Colonic mucosa (tissue), 4 donors: Measurements from ENCODE around the gene ABLIM1. TPM values are rescaled to one million over a fixed set of nuclear protein-coding genes. Genes with fewer than 3 reads are reported as not detected.

Experiments used
- DNase-seq: peaks from one replicate; pipeline ENCODE4 v3.0.0-alpha.2; 2020
- H3K27ac ChIP-seq: fragments of 200-600 bp; one replicate; pipeline ENCODE4 v1.8.0; 2021
- H3K27me3 ChIP-seq: fragments of 200-600 bp; one replicate; pipeline ENCODE4 v1.8.0; 2021
- H3K36me3 ChIP-seq: fragments of 200-600 bp; one replicate; pipeline ENCODE4 v1.8.0; 2021
- H3K4me1 ChIP-seq: fragments of 200-600 bp; one replicate; pipeline ENCODE4 v1.8.0; 2021; ENCODE audit warnings: mild to moderate bottlenecking
- H3K4me3 ChIP-seq: fragments of 200-600 bp; one replicate; pipeline ENCODE4 v1.8.0; 2021
- H3K9ac ChIP-seq, 2 donors: one replicate each; pipeline ENCODE4 v1.7.0; 2013; ENCODE audit warnings: control low read depth in 2 of 2, low read depth in 2 of 2, low read length in 2 of 2
- H3K9me3 ChIP-seq: fragments of 200-600 bp; one replicate; pipeline ENCODE4 v1.8.0; 2021
- intact Hi-C: fragments of 100-400 bp; cut with DNase I; formaldehyde crosslinking; loops from one replicate; pipeline ENCODE4 v1.14.1; 2022
- total RNA-seq, 2 donors: library from RNA; stranded (reverse); fragmentation: NEBNext Ultra II Directional in 1 of 2; extraction: Animal tissue kit (Norgen Biotek cat#: 25700) in 1 of 2; gene quantifications; one replicate each; pipeline ENCODE4 v1.2.1, GENCODE V29; 2021
- TF ChIP-seq, protein P1 (sequence below): fragments of 200-600 bp; IDR thresholded peaks from one replicate; pipeline ENCODE4 v1.8.0; 2022; ENCODE audit warnings: antibody characterized with exemption, mild to moderate bottlenecking
- donor health status: healthy.
- donor health status: DM: no; HTN: no; CAD: no.
- donor health status: DM: no; HTN: no; CAD: no.

The ABLIM1 gene
- total RNA-seq, 2 donors from 2014 or later: 118 to 131 TPM

DNA sequence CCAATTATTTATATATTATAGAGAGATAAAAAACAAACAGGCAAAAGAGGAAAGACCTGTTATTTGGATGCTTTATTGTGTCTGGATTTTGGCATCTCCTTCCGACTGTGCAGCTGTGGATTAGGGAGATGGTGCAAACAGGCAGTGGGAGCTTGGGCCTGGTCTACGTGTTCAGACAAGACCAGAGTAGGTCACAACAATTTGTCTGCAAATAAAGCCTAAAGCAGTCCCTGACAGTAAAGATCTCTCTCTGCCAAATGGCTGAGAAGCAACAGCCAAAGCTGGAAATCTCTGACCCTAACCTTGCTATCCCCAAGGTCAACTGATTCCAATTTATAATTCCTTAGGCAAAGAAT is 82.0 kb downstream of the ABLIM1 start:
- Histone ChIP-seq H3K9me3 (no peaks in the 10 kb centered on the region), H3K4me3 (no peak overlapping the region), H3K4me1 (no peaks in the 10 kb centered on the region), H3K36me3 (no peaks in the 10 kb centered on the region), H3K27ac (no peak overlapping the region), H3K9ac (no peak overlapping the region), H3K27me3 (no peaks in the 10 kb centered on the region)
- intact Hi-C loops: no loop called here
- no peak for DNase-seq
- TF ChIP-seq, protein P1, sequence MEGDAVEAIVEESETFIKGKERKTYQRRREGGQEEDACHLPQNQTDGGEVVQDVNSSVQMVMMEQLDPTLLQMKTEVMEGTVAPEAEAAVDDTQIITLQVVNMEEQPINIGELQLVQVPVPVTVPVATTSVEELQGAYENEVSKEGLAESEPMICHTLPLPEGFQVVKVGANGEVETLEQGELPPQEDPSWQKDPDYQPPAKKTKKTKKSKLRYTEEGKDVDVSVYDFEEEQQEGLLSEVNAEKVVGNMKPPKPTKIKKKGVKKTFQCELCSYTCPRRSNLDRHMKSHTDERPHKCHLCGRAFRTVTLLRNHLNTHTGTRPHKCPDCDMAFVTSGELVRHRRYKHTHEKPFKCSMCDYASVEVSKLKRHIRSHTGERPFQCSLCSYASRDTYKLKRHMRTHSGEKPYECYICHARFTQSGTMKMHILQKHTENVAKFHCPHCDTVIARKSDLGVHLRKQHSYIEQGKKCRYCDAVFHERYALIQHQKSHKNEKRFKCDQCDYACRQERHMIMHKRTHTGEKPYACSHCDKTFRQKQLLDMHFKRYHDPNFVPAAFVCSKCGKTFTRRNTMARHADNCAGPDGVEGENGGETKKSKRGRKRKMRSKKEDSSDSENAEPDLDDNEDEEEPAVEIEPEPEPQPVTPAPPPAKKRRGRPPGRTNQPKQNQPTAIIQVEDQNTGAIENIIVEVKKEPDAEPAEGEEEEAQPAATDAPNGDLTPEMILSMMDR: no peak

DNA sequence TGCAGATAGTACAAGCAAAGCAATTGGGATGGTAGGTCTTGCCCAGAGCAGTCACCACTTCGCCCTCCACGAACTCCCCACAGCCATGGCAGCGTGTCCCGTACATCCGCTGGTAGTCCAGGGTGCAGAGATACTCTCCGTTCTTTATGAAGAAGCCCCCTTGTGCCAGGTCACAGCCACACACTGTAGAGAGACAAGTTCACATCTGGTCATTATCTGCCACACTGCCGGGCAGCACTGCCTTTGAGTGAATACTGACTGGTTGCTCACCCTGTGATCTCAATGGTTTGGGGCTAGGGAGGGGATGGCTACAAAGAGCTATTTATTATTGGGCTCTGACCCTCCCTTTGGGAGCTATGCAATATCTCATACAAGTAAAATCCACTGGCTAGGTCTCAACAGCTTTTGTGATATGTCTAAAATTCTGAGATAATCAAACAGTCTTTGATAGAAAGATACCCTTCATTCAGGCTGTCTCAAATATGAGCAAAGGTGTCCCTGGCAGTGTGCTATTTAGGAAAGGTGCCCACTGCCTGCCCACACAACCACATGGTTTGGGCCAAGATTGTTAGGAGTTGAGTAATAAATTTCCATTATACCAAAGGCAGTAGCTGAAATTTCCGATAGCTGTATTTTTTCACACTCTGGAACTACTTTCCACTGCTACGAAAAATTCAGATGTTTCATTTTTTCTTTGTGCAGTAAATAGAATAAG is 82.5 kb downstream of the ABLIM1 start:
- H3K27ac ChIP-seq: no peak overlapping the region
- TF ChIP-seq, protein P1: no peak

DNA sequence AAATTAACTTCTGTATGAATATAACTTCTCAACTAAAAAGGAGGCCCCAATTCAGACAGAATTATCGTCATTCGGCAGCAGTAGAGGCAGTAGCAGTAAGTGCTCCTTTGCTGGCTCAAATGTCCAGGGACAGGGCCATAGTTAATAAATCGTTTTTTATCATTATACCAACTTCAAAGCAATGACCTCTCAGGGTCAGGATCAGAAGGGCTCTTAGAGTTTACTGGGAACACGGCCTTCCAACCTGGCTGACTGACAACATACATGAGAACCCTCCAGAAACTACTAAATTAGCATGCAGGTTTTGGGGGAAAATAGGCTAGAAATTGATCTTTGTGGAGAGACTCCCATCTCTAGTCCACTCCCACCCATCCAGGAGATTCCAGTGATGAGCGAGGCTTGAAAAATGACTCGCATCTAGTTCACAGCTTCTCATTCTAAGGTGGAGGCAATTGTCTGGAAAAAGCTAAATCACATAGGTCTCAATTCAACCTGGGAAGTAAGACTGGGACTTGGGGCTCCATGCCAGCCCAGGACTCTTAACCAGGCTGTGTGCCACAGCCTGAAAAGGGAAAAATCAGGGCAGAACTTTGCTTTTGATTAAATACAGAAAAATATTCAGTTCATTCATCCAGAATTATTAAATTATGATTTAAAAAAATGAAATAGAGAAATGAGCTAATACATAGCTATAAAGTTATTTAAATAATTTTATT is 84.6 kb downstream of the ABLIM1 start:
- intact Hi-C loops: no loop called here
- no peak overlapping the region for H3K27ac ChIP-seq

More for the DNA sequence above, 82.5 kb downstream of the ABLIM1 start:
- Histone ChIP-seq H3K4me3 (no peak overlapping the region), H3K36me3 (no peaks in the 10 kb centered on the region), H3K4me1 (no peaks in the 10 kb centered on the region), H3K9ac (no peak overlapping the region), H3K27me3 (no peaks in the 10 kb centered on the region), H3K9me3 (no peaks in the 10 kb centered on the region)
- intact Hi-C loops: no loop called here
- no peak for DNase-seq

DNA sequence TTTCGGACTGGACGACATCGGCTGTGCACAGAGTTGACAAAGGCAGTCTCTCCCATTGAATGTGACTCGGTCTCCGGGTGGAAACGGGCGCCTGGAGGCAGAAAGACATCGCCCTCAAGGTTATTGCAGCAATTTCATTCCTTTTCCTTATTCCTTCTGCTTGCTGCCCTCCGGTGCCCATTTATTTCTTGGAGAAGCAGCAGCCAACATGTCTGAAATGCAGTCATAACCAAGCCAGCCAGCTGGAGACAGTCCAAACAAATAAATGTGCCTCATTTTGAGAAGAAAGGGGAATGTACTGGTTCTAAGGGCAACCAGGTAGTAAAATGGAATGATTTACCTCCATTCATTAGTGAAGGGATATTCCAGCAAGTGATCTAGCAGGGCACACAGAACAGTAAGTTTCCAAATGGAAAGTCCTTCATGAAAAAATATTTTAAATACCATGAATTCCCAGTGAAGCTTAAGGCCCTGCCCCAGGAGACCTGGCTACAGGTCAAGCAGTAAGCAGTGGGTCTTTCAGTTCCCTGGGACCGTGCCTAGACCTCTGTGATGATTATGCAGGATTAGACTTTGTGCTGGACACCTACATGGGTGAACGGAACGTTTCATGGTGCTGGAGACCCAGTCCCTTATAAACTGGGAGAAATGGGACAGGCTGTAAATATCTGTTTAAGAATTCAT is 86.6 kb downstream of the ABLIM1 start:
- no peaks in the 10 kb centered on the region for H3K27me3 ChIP-seq
- DNase-seq: peak; percentile 72
- intact Hi-C loops: no loop called here

More for the DNA sequence above, 84.6 kb downstream of the ABLIM1 start:
- TF ChIP-seq, protein P1: no peak
- no peak overlapping the region for H3K4me3 ChIP-seq
- no peaks in the 10 kb centered on the region for H3K4me1 ChIP-seq
- H3K27me3 ChIP-seq: no peaks in the 10 kb centered on the region
- no peaks in the 10 kb centered on the region for H3K9me3 ChIP-seq
- H3K9ac ChIP-seq: no peak overlapping the region
- no peak for DNase-seq
- no peaks in the 10 kb centered on the region for H3K36me3 ChIP-seq

DNA sequence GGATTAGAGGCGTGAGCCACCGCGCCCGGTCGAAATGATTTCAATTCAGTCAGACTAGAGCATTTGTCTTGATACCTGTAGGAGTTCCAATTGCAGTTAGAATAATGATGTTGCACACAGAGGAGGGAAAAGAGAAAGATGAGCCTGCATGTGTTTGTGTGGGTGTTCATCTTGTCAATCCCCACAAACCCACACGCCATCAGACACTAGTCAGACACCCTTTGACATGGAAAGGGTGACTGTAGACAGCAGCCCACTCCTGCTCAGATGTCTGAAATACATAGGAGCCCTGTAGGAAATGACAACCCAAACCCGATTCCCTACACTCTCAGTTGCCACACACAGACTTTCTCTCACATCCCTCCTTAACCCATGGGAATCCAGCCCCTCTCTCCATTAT is 92.0 kb downstream of the ABLIM1 start:
- Histone ChIP-seq H3K27ac (no peak overlapping the region), H3K4me3 (no peak overlapping the region), H3K9me3 (no peaks in the 10 kb centered on the region), H3K36me3 (no peaks in the 10 kb centered on the region), H3K9ac (no peak overlapping the region), H3K4me1 (no peaks in the 10 kb centered on the region), H3K27me3 (no peaks in the 10 kb centered on the region)
- DNase-seq: no peak
- intact Hi-C loops: no loop called here
- TF ChIP-seq, protein P1: no peak

More for the DNA sequence above, 86.6 kb downstream of the ABLIM1 start:
- Histone ChIP-seq H3K36me3 (no peaks in the 10 kb centered on the region), H3K4me1 (no peaks in the 10 kb centered on the region), H3K27ac (peak overlapping the region; percentile 20), H3K4me3 (no peak overlapping the region), H3K9ac (peak overlapping the region in 1 of 2 donors; percentile 6), H3K9me3 (no peaks in the 10 kb centered on the region)
- TF ChIP-seq, protein P1: no peak
